Endodermal cell (in vitro differentiated cells): ENCODE data around the gene HIF1A. TPM values are rescaled to one million over a fixed set of nuclear protein-coding genes. Genes with fewer than 3 reads are reported as not detected.
"Not testable (repeated sequence)": the region's sequence is repeated elsewhere in the genome, so short reads cannot be mapped to it uniquely, and the experiment has no call there.

Experiments used
- DNase-seq: peaks from one replicate; pipeline ENCODE4 v3.0.0-alpha.2; 2017
- H3K27ac ChIP-seq: 2 replicates; pipeline ENCODE4 v1.5.1; 2013; ENCODE audit warnings: mild to moderate bottlenecking, low read depth, low read length, moderate library complexity
- H3K27me3 ChIP-seq: 2 replicates; pipeline ENCODE4 v1.6.1; 2013; ENCODE audit warnings: mild to moderate bottlenecking, low read length, moderate library complexity; ENCODE audit not compliant: insufficient read depth, control insufficient read depth, poor library complexity, severe bottlenecking
- H3K36me3 ChIP-seq: 2 replicates; pipeline ENCODE4 v1.7.0; 2013; ENCODE audit warnings: mild to moderate bottlenecking, low read length, moderate library complexity; ENCODE audit not compliant: control insufficient read depth, insufficient read depth
- H3K4me1 ChIP-seq: one replicate; pipeline ENCODE4 v1.7.0; 2013; ENCODE audit warnings: low read length; ENCODE audit not compliant: control insufficient read depth, insufficient read depth
- H3K4me3 ChIP-seq: 2 replicates; pipeline ENCODE4 v1.5.1; 2013; ENCODE audit warnings: mild to moderate bottlenecking, low read length, moderate library complexity
- H3K9ac ChIP-seq: 2 replicates; pipeline ENCODE4 v1.6.1; 2013; ENCODE audit warnings: mild to moderate bottlenecking, low read length, moderate library complexity; ENCODE audit not compliant: poor library complexity, severe bottlenecking; ENCODE audit errors: extremely low read depth
- H3K9me3 ChIP-seq: 2 replicates; pipeline ENCODE4 v1.6.1; 2013; ENCODE audit warnings: mild to moderate bottlenecking, low read length, moderate library complexity; ENCODE audit not compliant: control insufficient read depth
- H3K27ac Mint-ChIP-seq: 2 replicates; pipeline ENCODE4 v1.8.0; 2020; ENCODE audit warnings: mixed read lengths
- H3K27me3 Mint-ChIP-seq: 2 replicates; pipeline ENCODE4 v1.8.0; 2021; ENCODE audit warnings: mild to moderate bottlenecking, mixed read lengths; ENCODE audit not compliant: insufficient read depth
- H3K36me3 Mint-ChIP-seq: 2 replicates; pipeline ENCODE4 v1.8.0; 2020; ENCODE audit warnings: low read depth, mixed read lengths
- H3K4me1 Mint-ChIP-seq: 2 replicates; pipeline ENCODE4 v1.8.0; 2020; ENCODE audit warnings: mixed read lengths
- H3K4me3 Mint-ChIP-seq: 2 replicates; pipeline ENCODE4 v1.8.0; 2020; ENCODE audit warnings: mild to moderate bottlenecking, moderate library complexity, mixed read lengths
- H3K9me3 Mint-ChIP-seq: 2 replicates; pipeline ENCODE4 v1.8.0; 2020; ENCODE audit warnings: mild to moderate bottlenecking, mixed read lengths
- WGBS, 2 experiments: methylation state at CpG; one replicate each; pipeline versions ENCODE4 v1.1.5 to v1.1.7; 2013; ENCODE audit warnings: missing lambda C conversion rate in 2 of 2, mixed read lengths in 1 of 2; ENCODE audit not compliant: insufficient coverage in 1 of 2, insufficient read length in 1 of 2; 5-methylcytosine and 5-hydroxymethylcytosine counted together
- total RNA-seq, 2 donors: library from RNA; stranded (reverse); fragmentation: NEBNext Ultra II Directional in 1 of 2; extraction: Animal tissue kit (Norgen Biotek cat#: 25700) in 1 of 2; gene quantifications; 2 replicates in 1 of 2; 3 replicates in 1 of 2; pipeline ENCODE4 v1.2.1, GENCODE V29; 2021
- TF ChIP-seq, protein P1 (sequence below): fragments of 200-600 bp; sonication (generic); conservative IDR thresholded peaks from 2 replicates; pipeline ENCODE4 v1.5.0; 2021; ENCODE audit warnings: antibody characterized with exemption, mild to moderate bottlenecking

Gene HIF1A
- total RNA-seq, 2 donors from 2014 or later = 201 to 227 TPM

DNA sequence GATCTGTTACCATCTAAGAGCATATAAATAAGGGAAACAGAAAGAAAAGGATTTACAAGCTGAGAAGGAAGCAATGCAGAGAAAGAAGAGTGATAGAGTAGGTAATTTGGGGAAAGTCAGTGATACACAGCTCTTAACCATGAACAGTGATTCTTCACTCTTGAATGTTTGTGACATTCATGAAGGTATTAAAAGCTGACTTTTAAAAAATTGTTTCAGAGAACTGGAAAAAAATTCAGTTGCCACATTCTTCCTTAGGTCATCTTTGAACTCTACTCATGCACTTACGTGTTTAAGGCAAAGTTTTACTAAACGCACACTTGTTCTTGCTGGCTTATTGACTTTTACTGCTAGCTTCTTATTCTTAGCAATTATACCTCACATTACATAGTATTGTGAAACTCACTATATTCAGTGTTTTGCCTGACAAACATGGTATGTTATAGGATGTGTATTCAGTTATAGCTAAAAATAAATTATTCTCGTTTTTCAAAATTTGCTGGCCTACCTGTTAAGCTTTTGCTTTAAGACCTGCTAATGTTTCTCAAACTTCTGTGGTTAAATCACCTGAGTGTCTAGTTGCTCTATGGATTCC is 10.9 kb downstream of the HIF1A start:
- Histone ChIP-seq H3K9ac (no peak overlapping the region), H3K9me3 (no peaks in the 10 kb centered on the region), H3K4me3 (no peak overlapping the region), H3K27ac (no peak overlapping the region), H3K27me3 (no peaks in the 10 kb centered on the region), H3K36me3 (peaks cover 13% of the 10 kb centered on the region), H3K4me1 (no peaks in the 10 kb centered on the region)
- peaks cover 27% of the 10 kb centered on the region for H3K4me1 Mint-ChIP-seq
- H3K9me3 Mint-ChIP-seq = no peaks in the 10 kb centered on the region
- no peak overlapping the region for H3K4me3 Mint-ChIP-seq
- no peaks in the 10 kb centered on the region for H3K27me3 Mint-ChIP-seq
- no peak overlapping the region for H3K27ac Mint-ChIP-seq
- WGBS, 2 experiments = 91 to 97% methylated on average over 3 of the region's 3 CpGs
- TF ChIP-seq, protein P1, sequence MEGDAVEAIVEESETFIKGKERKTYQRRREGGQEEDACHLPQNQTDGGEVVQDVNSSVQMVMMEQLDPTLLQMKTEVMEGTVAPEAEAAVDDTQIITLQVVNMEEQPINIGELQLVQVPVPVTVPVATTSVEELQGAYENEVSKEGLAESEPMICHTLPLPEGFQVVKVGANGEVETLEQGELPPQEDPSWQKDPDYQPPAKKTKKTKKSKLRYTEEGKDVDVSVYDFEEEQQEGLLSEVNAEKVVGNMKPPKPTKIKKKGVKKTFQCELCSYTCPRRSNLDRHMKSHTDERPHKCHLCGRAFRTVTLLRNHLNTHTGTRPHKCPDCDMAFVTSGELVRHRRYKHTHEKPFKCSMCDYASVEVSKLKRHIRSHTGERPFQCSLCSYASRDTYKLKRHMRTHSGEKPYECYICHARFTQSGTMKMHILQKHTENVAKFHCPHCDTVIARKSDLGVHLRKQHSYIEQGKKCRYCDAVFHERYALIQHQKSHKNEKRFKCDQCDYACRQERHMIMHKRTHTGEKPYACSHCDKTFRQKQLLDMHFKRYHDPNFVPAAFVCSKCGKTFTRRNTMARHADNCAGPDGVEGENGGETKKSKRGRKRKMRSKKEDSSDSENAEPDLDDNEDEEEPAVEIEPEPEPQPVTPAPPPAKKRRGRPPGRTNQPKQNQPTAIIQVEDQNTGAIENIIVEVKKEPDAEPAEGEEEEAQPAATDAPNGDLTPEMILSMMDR = no peak
- no peak for DNase-seq
- H3K36me3 Mint-ChIP-seq = peaks cover 8% of the 10 kb centered on the region

DNA sequence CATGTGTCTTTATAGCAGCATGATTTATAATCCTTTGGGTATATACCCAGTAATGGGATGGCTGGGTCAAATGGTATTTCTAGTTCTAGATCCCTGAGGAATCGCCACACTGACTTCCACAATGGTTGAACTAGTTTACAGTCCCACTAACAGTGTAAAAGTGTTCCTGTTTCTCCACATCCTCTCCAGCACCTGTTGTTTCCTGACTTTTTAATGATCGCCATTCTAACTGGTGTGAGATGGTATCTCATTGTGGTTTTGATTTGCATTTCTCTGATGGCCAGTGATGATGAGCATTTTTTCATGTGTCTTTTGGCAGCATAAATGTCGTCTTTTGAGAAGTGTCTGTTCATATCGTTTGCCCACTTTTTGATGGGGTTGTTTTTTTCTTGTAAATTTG is 12.5 kb downstream of the HIF1A start:
- not testable (repeated sequence) for H3K36me3 Mint-ChIP-seq, H3K27ac ChIP-seq, H3K27ac Mint-ChIP-seq, H3K4me3 ChIP-seq, H3K27me3 Mint-ChIP-seq, H3K9ac ChIP-seq, DNase-seq, H3K4me3 Mint-ChIP-seq, H3K9me3 Mint-ChIP-seq, H3K9me3 ChIP-seq, H3K27me3 ChIP-seq
- H3K4me1 Mint-ChIP-seq = peaks cover 36% of the 10 kb centered on the region
- peaks cover 13% of the 10 kb centered on the region for H3K36me3 ChIP-seq
- 89% methylated on average over 2 of the region's 4 CpGs; no CpG with 5 or more reads in 1 of the 2 experiments for WGBS, 2 experiments
- H3K4me1 ChIP-seq = peaks cover 10% of the 10 kb centered on the region

DNA sequence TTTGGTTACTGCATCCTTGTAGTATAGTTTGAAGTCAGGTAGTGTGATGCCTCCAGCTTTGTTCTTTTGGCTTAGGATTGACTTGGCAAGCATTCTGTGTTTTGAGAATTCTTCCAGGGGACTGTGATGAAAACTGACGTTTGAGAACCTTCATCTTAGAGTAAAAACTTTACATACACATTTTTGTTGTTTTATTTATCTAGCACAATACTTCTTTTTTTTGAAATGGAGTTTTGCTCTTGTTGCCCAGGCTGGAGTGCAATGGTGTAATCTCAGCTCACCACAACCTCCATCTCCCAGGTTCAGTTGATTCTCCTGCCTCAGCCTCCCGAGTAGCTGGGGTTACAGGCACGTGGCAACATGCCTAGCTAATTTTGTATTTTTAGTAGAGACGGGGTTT is 13.4 kb downstream of the HIF1A start:
- not testable (repeated sequence) for H3K9me3 Mint-ChIP-seq, H3K27ac ChIP-seq, H3K4me3 Mint-ChIP-seq, H3K27me3 Mint-ChIP-seq, H3K9me3 ChIP-seq, H3K9ac ChIP-seq, DNase-seq, H3K4me3 ChIP-seq, H3K27ac Mint-ChIP-seq, H3K36me3 Mint-ChIP-seq, H3K27me3 ChIP-seq
- peaks cover 36% of the 10 kb centered on the region for H3K4me1 Mint-ChIP-seq
- WGBS, 2 experiments = 94% methylated on average over 4 of the region's 4 CpGs; no CpG with 5 or more reads in 1 of the 2 experiments
- peaks cover 13% of the 10 kb centered on the region for H3K4me1 ChIP-seq
- H3K36me3 ChIP-seq = peaks cover 13% of the 10 kb centered on the region

DNA sequence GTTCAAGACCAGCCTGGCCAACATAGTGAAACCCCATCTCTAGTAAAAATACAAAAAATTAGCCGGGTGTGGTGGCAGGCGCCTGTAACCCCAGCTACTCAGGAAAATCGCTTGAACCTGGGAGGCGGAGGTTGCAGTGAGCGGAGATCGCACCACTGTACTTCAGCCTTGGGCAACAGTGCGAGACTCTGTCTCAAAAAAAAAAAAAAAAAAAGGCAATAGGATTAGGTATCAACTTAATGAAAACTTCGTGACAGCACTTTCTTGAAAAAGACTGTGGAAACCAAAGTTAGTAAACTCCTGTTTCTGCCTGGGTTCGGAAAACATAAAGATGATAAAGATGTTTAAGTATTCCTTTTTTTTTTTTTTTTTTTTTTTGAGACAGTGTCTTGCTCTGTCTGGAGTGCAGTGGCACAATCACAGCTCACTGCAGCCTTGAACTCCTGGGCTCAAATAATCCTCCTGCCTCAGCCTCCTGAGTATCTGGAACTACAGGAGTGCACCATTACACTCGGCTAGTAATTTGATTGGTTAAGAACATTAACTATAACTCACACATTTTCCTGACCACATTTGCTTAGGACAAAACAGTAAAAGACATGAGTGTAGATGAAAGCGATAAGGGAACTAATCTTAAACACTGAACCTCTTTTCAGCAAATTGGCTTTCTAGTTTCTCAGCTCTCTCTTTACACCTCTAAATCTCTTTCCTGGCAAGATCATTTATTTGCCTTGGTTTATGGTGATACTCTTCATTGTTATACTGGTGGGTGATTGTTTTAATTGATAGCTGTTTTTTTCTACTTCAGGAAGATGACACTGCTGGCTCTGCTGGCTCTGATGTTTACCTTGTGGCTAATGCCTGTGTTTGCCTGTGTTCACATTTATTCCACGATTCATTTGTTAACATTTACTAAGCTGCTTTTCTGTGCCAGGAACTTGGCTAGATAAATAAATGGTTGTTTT is 15.8 kb downstream of the HIF1A start:
- H3K27me3 ChIP-seq = no peaks in the 10 kb centered on the region
- no peaks in the 10 kb centered on the region for H3K9me3 Mint-ChIP-seq
- no peak overlapping the region for H3K27ac ChIP-seq
- H3K4me3 ChIP-seq = peak overlapping the region; percentile 39
- DNase-seq = no peak
- H3K27ac Mint-ChIP-seq = peak overlapping the region; percentile 53
- H3K9me3 ChIP-seq = no peaks in the 10 kb centered on the region
- H3K27me3 Mint-ChIP-seq = no peaks in the 10 kb centered on the region
- peak overlapping the region; percentile 15 for H3K4me3 Mint-ChIP-seq
- H3K36me3 Mint-ChIP-seq = peaks cover 8% of the 10 kb centered on the region
- 79 to 81% methylated on average over 8 to 11 of the region's 12 CpGs for WGBS, 2 experiments
- H3K36me3 ChIP-seq = peaks cover 3% of the 10 kb centered on the region
- H3K4me1 Mint-ChIP-seq = peaks cover 51% of the 10 kb centered on the region
- TF ChIP-seq, protein P1 = no peak
- H3K9ac ChIP-seq = no peak overlapping the region
- H3K4me1 ChIP-seq = peaks cover 20% of the 10 kb centered on the region
